IPS-NIHi7 (cell line): ENCODE results near the gene VAPB.
"Not testable (repeated sequence)": the region's sequence is repeated elsewhere in the genome, so short reads cannot be mapped to it uniquely, and the experiment has no call there.

Experiments used
- DNase-seq: peaks from one replicate; pipeline ENCODE4 v3.0.0; 2012; ENCODE audit warnings: mixed read lengths; ENCODE audit errors: extremely low spot score

VAPB gene, protein sequence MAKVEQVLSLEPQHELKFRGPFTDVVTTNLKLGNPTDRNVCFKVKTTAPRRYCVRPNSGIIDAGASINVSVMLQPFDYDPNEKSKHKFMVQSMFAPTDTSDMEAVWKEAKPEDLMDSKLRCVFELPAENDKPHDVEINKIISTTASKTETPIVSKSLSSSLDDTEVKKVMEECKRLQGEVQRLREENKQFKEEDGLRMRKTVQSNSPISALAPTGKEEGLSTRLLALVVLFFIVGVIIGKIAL

DNA sequence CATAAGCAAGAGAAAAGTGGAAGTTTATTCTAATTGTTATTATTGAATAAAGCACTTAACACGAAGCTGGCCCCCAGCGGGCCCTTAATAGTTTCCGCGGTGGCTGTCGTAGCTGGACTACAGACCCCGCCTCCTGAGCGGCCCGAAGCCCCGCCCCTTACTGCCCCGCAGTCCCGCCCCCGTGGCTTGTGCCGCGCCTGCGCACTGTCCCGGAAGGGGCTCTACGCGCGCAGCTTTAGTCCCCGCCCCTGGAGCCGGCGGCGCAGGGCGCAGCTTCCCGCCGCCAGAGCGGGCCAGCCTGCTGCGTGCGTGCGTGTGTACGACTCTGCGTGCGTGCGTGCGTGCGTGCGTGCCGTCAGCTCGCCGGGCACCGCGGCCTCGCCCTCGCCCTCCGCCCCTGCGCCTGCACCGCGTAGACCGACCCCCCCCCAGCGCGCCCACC, at the start of gene VAPB:
VAPB (plus strand) TSS at position 348 of the 442 bp plus-strand sequence. CDS start 231 bp downstream, outside the sequence.
- DNase-seq: peak; percentile 97

DNA sequence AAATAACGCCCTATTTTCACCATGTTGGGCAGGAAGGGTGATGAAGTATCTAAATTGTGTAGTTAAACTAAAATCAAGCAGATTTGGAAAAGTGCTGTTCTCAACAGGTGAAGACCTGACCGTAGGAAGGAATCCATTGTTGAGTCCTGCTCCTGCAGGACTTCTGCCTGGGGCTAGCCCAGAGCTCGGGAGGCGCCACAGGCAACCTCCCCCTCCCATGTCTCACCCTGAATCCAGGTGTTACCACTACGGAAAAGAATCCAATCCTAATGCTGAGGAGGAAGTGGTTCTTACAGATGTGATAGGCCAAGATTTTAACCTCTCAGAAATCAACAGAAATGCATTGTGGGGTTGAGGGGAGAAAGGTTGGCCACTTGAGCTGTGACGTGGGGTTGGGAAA, 49.3 kb upstream of the VAPB start:
- DNase-seq: peak; percentile 19

DNA sequence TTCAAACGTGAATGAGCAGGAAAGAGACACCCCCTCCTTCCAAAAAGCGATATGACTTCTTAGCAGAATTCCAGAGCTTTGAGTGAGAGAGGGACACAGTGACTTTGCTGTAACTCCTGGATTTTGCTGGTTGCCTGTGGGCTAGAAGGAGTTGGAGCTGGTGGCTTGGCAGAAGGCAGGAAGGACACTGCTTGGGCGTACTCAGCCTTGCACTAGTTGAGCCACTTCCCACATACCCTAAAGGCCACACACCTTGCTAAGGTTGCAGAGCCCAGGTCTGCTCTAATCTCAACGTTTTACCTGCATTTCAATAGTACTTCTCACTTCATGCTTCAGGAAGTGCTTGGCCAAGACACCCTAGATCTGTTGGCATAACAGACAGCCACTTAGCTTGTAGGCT, 48.9 kb upstream of the VAPB start:
- no peak for DNase-seq

DNA sequence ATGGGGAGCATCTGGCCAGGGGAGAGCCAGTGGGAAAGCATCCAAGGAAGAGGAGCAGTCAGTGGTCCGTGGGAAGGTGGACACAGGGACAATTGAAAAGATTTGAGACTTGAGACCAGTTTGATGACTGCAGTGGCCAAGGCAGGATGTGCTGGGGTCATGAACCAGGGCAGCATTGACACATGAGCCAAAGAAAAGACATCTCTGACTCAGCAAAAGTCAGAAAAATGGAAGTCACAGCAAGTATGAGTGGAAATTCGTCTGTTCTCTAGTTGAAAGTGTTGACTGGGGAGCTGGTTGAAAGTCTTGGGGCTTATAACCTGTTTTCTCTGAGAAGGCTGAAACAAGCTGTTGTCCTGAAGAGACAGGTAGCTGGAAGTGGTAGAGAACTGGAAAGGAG, 48.2 kb upstream of the VAPB start:
- DNase-seq: no peak

DNA sequence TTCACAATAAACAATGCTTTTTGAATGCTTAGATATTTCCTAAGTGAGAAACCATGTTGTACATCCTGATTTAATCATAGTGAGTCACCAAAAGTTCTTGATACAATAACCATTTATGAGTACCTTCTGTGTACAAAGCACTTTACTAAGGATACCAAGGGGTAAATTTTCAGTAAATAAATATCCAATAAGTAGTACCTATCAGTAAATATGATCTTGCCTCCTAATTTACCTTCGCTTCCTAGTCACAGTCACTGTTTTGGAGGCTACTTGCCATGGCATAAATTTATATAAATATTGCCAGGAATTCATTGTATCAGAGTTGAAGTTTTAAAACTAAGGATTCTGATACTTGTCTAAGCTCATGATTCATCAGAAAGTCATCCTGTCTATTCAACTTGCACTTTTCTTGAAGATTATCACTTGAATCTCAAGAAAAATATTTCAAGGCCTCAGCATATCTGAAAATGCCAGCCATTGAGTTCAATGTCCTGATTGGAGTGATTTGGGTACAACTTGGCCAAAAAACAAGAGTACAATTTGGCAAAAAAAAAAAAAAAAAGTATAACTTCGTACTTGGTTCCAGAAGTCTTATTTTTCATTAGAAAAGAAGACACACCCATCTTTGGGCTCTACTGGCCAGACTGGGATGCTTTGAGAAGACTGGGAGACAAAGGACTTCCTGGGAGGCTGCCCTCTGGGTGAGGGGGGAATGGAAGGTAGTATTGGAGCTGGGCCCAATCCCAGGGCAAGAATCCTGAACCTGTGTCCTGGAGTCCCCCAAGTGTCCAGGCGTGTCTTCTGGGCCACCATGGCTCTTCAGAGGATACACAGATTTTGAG, 46.7 kb upstream of the VAPB start:
- DNase-seq: no peak

DNA sequence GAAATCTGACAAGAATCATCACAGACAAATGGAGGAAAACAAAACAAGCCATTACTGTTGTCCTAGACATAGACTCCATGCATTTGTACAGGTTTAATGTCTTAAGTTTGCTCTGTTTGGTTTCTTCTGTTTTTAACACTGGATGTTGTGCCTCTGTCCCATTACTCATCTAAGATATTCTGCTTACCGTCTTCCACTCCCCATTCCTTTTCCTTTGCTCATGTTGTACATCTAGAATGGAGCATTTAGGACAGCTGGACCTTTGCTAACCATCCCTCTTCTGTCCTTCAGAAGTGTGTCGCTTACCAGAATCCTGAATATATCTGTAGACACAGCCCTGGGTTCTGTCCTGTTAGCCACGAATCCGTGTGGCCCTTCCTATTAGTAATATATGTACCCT, 44.3 kb upstream of the VAPB start:
- DNase-seq: no peak

DNA sequence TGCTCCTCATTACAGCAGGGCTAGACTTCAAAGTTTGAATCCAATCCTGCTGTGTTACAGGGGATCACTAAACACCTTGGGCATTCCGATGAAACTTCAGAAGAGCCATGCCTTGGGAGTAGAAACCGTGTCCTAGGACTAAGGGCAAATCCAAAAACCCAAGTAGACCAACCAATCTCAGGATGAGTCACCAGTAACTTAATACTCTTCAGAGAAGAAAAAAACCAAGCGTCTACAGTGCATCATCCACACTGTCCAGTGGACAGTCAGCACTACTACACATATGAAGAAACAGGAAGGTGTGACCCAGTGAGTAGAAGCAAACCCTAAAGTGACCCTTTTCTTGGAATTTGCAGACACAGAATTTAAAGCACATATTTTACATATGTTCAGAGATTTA, 39.5 kb upstream of the VAPB start:
- no peak for DNase-seq

DNA sequence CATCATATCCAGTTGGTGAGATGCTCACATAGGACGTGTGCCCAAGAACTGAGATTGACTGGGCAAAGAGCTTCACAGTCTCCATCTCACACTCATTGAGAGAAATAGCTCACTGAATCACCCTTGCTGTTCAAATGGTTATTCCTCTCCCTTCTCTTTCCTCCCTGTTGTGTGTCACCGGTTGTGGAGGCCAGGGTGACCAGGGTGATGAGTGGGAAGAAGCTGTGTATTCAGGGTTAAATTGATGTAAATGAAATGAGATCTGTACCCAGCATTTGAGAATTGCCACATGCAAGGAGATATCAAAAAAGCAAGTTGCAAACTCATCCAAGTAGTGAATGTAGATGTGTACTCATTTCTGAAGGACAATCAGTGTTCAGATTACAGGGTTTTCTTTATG, 36.6 kb upstream of the VAPB start:
- DNase-seq: no peak

DNA sequence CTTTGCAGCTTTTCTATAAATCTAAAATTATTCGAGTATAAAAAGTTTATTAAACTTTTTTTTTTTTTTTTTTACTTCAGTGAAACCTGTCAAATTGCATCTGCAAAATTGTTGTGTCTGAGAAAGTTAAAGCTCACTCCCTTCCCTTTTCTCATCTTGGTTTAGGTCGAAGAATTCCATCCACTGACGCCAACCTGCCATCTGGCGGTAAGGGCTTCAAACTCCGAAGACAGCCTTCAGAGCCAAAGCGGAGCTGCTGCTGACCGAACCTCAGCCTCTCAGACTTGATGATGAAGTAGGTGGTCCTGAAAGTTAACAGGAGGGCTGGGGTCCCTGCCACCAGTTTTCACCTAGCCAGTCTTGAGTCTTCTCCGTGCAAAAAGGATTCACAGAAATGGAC, 29.6 kb upstream of the VAPB start:
- DNase-seq: peak; percentile 35

DNA sequence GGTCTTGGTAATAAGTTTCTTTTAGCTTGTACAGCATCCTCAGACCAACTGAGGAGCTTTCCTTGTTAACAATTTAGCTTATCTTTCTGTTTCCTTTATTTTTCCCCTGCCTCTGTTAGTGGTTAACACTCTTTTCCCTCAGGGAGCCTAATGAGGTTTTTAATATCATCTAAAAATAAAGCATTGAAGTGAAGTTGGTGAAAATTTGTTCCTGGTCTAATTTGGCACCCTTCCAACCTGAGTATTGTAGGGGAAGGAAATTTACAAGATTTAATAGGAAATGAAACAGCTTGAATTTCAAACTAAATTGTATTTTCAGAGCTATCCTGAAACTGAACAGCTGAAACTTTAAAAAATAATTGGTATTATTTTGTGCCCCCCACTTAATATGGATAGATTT, 28.1 kb upstream of the VAPB start:
- no peak for DNase-seq

DNA sequence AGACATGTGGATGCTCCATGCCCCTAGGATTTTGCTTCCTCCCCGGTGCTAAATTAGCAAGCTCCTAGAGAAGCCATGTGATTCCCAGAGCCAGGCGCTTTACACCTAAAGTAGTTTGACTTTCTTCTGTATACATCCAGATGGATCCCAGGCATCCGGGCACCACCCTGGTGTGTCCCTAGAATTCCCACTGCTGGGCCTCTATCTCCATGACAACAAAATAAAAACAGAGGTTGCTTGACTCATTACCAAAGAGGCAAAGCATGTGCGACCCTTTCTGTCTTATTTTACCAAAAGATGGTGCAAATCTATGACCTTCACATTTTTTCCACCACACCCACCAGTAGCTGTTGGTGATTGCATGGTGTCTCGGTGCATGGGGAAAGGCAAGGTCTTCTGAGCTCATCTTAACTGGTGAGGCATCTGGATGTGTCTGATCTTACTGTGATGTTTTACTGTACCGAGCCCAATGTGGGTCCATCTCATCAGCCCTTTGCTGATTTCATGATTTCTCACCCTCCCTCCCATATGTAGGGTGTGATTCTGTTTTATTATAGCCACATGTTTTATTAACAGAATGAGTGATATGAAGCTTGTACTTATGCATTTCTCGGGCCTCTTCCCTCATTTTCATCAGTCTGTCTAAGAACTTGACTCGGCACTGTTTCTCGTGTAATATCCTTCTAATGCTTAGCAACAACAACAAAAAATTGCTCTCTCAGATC, 27.4 kb upstream of the VAPB start:
- no peak for DNase-seq

DNA sequence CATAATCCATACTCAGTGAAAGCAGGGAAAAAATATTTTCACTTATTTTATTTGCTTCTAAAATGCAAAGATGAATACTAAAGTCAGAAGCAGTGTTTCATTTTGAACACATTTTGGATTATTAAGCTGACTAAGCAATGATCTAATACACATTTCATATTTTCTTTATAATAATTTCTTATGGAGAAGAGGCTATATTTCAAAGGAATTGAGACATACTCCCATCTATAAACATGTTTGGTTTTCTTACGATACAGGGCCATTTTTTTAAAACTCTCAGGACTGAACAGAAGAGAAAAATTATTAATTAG, 26.9 kb upstream of the VAPB start:
- no peak for DNase-seq

DNA sequence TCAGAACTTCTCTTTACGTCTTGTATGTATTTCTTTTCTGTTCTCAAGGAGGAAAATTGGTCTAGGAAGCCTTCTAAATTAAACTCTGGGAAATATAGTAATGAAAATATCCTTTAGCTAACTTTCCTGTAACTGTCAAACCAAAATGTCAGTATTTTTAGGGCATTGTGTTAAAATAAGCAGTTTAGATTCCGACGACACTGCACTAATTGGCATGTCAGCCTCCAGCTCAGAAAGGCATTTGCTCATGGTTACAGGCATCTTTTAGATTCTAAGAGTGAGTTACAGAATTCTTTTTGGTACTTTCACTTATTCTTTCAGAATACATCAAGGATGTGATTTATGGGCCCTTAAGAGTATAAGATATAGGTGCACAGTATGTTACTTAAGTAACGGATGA, 26.1 kb upstream of the VAPB start:
- no peak for DNase-seq

DNA sequence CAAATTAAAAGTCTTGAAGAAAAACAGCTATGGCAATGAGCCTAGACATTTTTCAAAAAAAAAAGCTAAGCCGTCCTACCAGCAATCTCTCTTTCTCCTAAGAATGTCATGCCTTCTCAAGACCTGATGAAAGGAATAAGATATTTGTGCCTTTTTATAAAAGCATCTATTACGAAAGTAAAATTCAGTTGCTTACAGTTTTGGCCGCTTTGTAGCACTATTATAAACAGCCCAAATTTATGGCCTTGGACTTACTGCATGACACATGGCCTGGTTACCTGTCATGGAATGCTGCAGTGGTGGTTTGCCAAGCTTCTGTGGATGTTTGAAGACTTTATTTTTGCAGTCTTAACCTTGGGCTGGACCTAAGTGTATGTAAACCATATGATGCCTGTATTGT, 22.2 kb upstream of the VAPB start:
- no peak for DNase-seq

DNA sequence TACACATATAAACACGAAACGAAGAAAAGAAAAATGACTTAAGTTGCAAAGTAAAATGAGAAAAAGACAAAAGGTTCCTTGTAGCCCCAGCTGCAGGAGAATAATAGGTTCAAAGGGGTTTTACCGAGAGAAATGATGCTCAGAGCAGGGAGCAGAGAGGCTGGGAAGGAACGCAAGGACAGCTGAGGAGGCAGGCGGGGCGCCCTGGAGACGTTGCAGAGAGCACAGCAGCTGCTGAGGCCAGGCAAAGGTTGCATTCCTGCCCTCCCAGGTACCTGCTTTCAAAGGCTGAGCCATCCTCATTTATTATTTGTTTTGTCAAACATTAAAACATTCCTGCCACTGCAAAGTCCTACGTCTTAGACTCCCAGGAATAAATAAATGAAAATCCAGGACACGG, 16.2 kb upstream of the VAPB start:
- peak; percentile 54 for DNase-seq

DNA sequence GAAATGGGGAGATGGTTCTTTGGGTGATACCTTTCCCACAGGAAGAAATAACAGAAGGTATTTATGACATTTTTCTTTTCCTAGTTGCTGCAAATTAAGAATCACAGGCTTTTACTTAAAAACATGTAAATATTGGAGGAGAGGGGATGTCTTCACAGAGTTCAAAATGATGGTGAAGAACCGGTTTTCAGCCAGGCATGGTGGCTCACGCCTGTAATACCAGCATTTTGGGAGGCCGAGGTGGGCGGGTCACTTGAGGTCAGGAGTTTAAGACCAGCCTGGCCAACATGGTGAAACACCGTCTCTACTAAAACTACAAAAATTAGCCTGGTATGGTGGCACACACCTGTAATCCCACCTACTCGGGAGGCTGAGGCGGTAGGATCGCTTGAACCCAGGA, 15.7 kb upstream of the VAPB start:
- DNase-seq: not testable (repeated sequence)

DNA sequence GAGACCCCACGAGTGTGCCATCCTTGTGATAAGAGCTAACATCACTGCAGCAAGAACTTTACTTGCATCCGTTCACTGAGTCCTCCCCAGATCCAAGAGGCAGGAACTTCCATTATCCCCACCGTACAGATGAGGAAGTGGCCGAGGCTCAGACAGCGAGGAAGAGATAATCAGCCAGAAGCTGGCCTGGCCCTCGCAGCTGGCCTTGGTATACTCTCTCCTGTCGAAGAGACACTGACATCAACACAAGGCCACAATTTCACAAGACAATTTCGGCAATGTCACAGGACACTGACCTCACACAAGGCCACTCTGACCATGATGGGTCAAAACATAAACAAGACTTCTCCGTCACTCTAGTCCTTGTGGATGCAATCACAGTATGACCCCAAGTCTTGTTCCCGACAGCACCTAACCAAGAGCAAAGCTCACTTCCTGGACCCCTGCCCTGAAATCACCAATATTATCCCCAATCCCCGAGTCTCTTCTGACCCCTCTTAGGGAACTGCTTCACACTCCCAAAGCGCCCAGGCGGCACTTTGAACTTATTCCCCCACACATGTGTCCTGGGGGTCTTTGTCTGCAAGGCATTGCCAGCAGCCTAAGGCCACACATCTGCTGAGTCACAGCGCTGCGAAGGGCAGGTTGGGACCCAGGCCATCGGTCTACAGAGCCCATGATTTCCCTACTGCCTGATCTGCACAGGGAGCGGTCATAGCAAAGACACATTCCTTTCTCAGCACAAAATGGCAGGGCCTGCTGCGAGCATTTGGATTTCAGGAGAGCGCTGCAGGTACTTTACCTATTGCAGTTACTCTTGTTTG, 14.8 kb upstream of the VAPB start:
- DNase-seq: peak; percentile 19

DNA sequence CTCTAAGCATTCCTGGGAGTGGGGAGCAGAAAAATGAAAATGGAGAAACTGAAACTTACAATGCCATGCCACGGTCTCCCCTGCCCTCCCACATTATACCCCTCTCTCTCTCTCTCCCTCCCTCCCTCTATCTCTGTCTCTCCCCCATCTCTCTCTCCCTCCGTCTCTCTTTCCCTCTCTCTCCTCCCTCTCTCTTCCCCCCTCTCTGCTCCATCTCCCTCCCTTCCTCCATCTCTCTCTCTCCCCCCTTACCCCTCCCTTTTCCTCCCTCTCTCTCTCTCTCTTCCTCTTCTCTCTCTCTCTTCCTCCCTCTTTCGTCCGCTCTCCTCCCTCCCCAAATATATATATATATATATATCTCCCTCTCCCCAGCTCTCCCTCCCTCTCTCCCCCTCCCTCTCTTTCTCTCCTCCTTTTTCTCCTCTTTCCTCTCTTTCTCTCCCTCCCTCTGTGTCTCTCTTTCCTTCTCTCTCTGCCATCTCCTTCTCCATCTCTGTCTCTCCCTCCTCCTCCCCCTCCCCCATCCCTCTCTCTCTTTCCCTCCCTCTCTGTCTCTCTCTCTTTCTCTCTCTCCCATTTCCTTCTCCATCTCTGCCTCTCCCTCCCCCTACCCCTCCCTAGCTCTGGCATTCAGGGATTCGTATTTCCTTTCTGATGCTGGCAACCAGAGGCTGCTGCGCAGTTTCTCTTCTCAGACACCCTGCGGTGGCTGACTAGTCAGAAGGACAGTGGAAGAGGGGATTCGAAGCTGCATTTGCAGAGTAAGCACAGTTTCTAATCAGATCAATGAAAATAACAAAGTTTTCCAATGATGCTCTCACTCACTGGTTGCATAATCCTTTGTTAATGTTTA, 13.9 kb upstream of the VAPB start:
- DNase-seq: peak; percentile 57

DNA sequence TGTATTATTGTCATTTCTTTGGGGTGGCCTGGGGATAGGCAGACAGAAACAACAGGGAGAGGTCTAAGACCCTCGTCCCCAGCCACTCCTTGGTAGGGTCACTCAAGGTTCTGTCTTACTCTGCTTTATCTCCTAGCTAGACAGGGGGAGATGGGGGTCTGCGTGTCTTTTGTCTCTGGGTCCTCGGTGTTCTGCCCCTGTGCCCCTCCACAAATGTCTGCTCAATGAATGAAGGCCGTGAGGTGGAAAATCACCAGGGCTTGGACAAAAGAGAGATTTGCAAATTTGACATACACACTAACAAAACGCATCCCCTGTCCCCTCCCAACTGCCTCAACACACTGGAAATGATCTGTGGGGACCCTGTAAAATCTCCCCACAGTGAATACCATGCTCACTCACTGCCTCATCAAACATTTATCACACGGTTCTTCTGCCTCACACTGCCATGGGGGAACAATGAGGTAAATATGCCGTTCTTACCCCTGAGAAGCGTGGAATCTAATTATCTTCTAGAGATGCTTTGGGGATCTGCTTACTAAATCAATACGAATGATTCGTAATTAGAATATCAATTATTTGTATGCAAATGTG, 13.2 kb upstream of the VAPB start:
- no peak for DNase-seq

DNA sequence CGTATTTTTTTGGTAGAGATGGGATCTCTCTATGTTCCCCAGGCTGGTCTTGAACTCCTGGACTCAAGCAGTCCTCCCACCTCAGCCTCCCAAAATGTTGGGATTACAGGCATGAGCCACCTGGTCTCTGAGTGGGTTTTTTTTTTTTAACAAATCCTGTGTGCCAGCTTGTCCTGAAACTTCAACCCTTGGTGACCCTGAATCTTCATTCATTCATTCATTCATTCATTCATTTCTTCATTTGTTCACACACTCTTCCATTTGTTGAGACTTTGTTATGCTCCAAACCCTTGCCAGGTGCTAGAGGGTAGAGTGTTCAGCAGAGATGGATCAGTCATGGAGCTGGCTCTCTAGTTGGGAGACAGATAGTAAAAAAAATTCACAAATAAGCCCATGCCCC, 12.0 kb upstream of the VAPB start:
- DNase-seq: no peak
